Stimulated activated CD4-positive, alpha-beta T cell treated with anti-CD3 and anti-CD28 coated beads, Interleukin-12 subunit alpha, Interleukin-12 subunit beta, amount 100 ng/mL, for 4 hours (primary cell): ENCODE results near the gene LAMTOR2.
"Not testable (repeated sequence)": the region's sequence is repeated elsewhere in the genome, so short reads cannot be mapped to it uniquely, and the experiment has no call there.

ENCODE experiments used
- DNase-seq: peaks from one replicate; pipeline ENCODE4 v3.0.0-alpha.2; 2020

The LAMTOR2 gene

GRCh38 chr1:156054500-156055280 lies at the start of gene LAMTOR2:
LAMTOR2 (plus strand) TSS chr1:156054782; CDS start chr1:156054890, 108 bp downstream.
- DNase-seq: peak; percentile 95

- DNase-seq: no peak
Measured at GRCh38 chr1:156004843-156005584, 49.6 kb upstream of the LAMTOR2 start.

GRCh38 chr1:156006666-156007376 lies 47.8 kb upstream of the LAMTOR2 start:
- no peak for DNase-seq

- no peak for DNase-seq
Measured at GRCh38 chr1:156009404-156009803, 45.2 kb upstream of the LAMTOR2 start.

GRCh38 chr1:156012051-156012817 lies 42.3 kb upstream of the LAMTOR2 start:
- no peak for DNase-seq

- no peak for DNase-seq
Measured at GRCh38 chr1:156014829-156015228, 39.8 kb upstream of the LAMTOR2 start.

- no peak for DNase-seq
Measured at GRCh38 chr1:156019946-156020292, 34.7 kb upstream of the LAMTOR2 start.

- peak; percentile 73 for DNase-seq
Measured at GRCh38 chr1:156020293-156021092, 34.1 kb upstream of the LAMTOR2 start, which contains the start of gene SSR2. SSR2 (minus strand) TSS chr1:156020951; CDS start chr1:156020167, 784 bp downstream.

GRCh38 chr1:156021093-156021428 lies 33.5 kb upstream of the LAMTOR2 start:
- DNase-seq: no peak

- DNase-seq: no peak
Measured at GRCh38 chr1:156021954-156022353, 32.6 kb upstream of the LAMTOR2 start.

GRCh38 chr1:156024801-156025200 lies 29.8 kb upstream of the LAMTOR2 start:
- no peak for DNase-seq

GRCh38 chr1:156025876-156026275 lies 28.7 kb upstream of the LAMTOR2 start:
- peak; percentile 7 for DNase-seq

- no peak for DNase-seq
Measured at GRCh38 chr1:156026588-156026987, 28.0 kb upstream of the LAMTOR2 start.

GRCh38 chr1:156033011-156033410 lies 21.6 kb upstream of the LAMTOR2 start:
- no peak for DNase-seq

GRCh38 chr1:156034991-156035390 lies 19.6 kb upstream of the LAMTOR2 start:
- DNase-seq: not testable (repeated sequence)

GRCh38 chr1:156042828-156043227 lies 11.8 kb upstream of the LAMTOR2 start:
- DNase-seq: no peak

GRCh38 chr1:156045076-156045475 lies 9.5 kb upstream of the LAMTOR2 start:
- DNase-seq: no peak

- no peak for DNase-seq
Measured at GRCh38 chr1:156048663-156049258, 5.8 kb upstream of the LAMTOR2 start.

- DNase-seq: no peak
Measured at GRCh38 chr1:156050376-156050775, 4.2 kb upstream of the LAMTOR2 start.

GRCh38 chr1:156051011-156051725 lies 3.4 kb upstream of the LAMTOR2 start:
- no peak for DNase-seq
